Nephron (organoid): ENCODE results near the gene ZC3H15.

Source experiments
- H3K27ac Mint-ChIP-seq, 3 experiments: 2 replicates each; pipeline ENCODE4 v1.8.0; 2020; ENCODE audit warnings: mixed read lengths in 3 of 3, mild to moderate bottlenecking in 2 of 3, moderate library complexity in 1 of 3
- H3K27me3 Mint-ChIP-seq: 2 replicates; pipeline ENCODE4 v1.8.0; 2021; ENCODE audit warnings: low read depth, mild to moderate bottlenecking, moderate library complexity, mixed read lengths
- H3K36me3 Mint-ChIP-seq: 2 replicates; pipeline ENCODE4 v1.8.0; 2020; ENCODE audit warnings: low read depth, mixed read lengths
- H3K4me1 Mint-ChIP-seq: 2 replicates; pipeline ENCODE4 v1.8.0; 2020; ENCODE audit warnings: mixed read lengths
- H3K4me3 Mint-ChIP-seq, 3 experiments: 2 replicates each; pipeline ENCODE4 v1.8.0; 2020; ENCODE audit warnings: mild to moderate bottlenecking in 3 of 3, mixed read lengths in 3 of 3, moderate library complexity in 2 of 3
- H3K9me3 Mint-ChIP-seq: 2 replicates; pipeline ENCODE4 v1.8.0; 2020; ENCODE audit warnings: mixed read lengths
- TF ChIP-seq, protein P1 (sequence below), 3 experiments: fragments of 200-600 bp; sonication (generic); IDR thresholded peaks; one replicate each; pipeline ENCODE4 v1.5.0; 2021; ENCODE audit warnings: antibody characterized with exemption in 3 of 3; ENCODE audit not compliant: unreplicated experiment in 3 of 3

ZC3H15 gene

GRCh38 chr2:186445506-186445905, 40.6 kb upstream of the ZC3H15 start:
- Mint-ChIP-seq H3K4me1 (no peaks in the 10 kb centered on the region), H3K27ac (no peak overlapping the region), H3K27me3 (no peaks in the 10 kb centered on the region), H3K36me3 (peaks cover 3% of the 10 kb centered on the region), H3K9me3 (no peaks in the 10 kb centered on the region), H3K4me3 (no peak overlapping the region)
- TF ChIP-seq, protein P1, sequence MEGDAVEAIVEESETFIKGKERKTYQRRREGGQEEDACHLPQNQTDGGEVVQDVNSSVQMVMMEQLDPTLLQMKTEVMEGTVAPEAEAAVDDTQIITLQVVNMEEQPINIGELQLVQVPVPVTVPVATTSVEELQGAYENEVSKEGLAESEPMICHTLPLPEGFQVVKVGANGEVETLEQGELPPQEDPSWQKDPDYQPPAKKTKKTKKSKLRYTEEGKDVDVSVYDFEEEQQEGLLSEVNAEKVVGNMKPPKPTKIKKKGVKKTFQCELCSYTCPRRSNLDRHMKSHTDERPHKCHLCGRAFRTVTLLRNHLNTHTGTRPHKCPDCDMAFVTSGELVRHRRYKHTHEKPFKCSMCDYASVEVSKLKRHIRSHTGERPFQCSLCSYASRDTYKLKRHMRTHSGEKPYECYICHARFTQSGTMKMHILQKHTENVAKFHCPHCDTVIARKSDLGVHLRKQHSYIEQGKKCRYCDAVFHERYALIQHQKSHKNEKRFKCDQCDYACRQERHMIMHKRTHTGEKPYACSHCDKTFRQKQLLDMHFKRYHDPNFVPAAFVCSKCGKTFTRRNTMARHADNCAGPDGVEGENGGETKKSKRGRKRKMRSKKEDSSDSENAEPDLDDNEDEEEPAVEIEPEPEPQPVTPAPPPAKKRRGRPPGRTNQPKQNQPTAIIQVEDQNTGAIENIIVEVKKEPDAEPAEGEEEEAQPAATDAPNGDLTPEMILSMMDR (IDR thresholded peaks at IDR 0.05; ENCODE audit: unreplicated experiment in 3 of 3), result no peak

- peaks cover 5% of the 10 kb centered on the region for H3K4me1 Mint-ChIP-seq
- no peak overlapping the region for H3K27ac Mint-ChIP-seq
- TF ChIP-seq, protein P1 (IDR thresholded peaks at IDR 0.05; ENCODE audit: unreplicated experiment in 3 of 3), result no peak
- no peak overlapping the region for H3K4me3 Mint-ChIP-seq
- H3K36me3 Mint-ChIP-seq, result peaks cover 6% of the 10 kb centered on the region
- H3K27me3 Mint-ChIP-seq, result no peaks in the 10 kb centered on the region
- no peaks in the 10 kb centered on the region for H3K9me3 Mint-ChIP-seq
Measured at GRCh38 chr2:186455613-186456012, 30.4 kb upstream of the ZC3H15 start.

DNA sequence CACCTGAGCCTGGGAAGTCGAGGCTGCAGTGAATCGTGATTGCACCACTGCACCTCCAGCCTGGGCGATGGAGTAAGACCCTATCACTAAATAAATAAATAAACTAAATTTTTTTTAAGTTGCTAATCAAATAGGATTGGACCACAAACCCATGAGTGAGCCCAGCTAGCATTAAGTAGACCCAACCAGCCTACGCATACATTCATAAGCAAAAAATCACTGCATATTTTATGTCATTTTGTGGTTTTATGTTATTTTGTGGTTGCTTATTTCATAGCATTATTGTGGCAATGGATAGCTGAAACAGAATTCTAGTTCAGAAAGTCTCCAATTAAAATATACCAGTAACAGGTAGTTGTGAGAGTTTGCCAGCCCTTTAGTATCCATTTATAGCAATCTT, 29.1 kb upstream of the ZC3H15 start:
- H3K36me3 Mint-ChIP-seq, result peaks cover 6% of the 10 kb centered on the region
- no peak overlapping the region for H3K4me3 Mint-ChIP-seq
- TF ChIP-seq, protein P1 (IDR thresholded peaks at IDR 0.05; ENCODE audit: unreplicated experiment in 3 of 3), result no peak
- no peaks in the 10 kb centered on the region for H3K9me3 Mint-ChIP-seq
- H3K27me3 Mint-ChIP-seq, result no peaks in the 10 kb centered on the region
- no peaks in the 10 kb centered on the region for H3K4me1 Mint-ChIP-seq
- H3K27ac Mint-ChIP-seq, result no peak overlapping the region

GRCh38 chr2:186457908-186458307, 28.2 kb upstream of the ZC3H15 start:
- TF ChIP-seq, protein P1 (IDR thresholded peaks at IDR 0.05; ENCODE audit: unreplicated experiment in 3 of 3), result no peak
- Mint-ChIP-seq H3K4me1 (no peaks in the 10 kb centered on the region), H3K9me3 (no peaks in the 10 kb centered on the region), H3K4me3 (no peak overlapping the region), H3K27ac (no peak overlapping the region), H3K36me3 (peaks cover 6% of the 10 kb centered on the region), H3K27me3 (no peaks in the 10 kb centered on the region)

DNA sequence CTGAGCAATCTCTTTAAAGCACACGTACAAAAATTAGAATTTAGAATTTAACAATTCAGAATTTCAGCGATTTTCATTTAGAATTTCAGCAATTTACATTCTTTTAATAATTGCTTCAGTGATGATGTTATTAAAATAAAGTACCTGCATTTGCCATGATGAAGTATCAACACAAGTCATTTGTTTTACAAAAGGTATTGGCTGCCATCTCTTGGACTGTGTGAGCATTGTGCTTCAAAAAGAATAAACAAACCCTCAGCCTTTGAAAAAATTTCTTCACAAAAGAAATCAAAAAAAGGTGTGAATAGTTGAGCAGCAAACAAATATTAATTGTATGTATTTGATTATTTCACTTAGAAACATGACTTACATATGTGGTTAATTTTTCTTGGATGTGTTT, 27.1 kb upstream of the ZC3H15 start:
- Mint-ChIP-seq H3K27me3 (no peaks in the 10 kb centered on the region), H3K36me3 (peaks cover 6% of the 10 kb centered on the region), H3K9me3 (no peaks in the 10 kb centered on the region), H3K4me1 (no peaks in the 10 kb centered on the region), H3K27ac (no peak overlapping the region), H3K4me3 (no peak overlapping the region)
- TF ChIP-seq, protein P1 (IDR thresholded peaks at IDR 0.05; ENCODE audit: unreplicated experiment in 3 of 3), result peak; percentile 16 to 48 (median 39)

DNA sequence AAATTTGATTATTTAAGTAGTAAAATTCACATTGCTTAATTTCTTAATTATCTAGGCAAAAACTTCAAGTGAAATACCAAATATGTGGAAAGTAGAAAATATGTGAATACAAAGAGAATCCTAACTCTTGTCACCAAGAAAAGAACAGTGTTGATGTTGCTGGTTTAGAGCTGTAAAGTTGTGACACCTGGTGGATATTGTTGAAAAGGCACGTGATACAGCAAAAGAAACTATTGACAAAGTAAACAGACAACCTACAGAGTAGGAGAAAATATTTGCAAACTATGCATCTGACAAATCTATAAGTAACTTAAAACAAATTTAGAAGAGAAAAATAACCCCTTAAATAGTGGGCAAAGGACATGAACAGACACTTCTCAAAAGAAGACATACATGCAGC, 25.6 kb upstream of the ZC3H15 start:
- Mint-ChIP-seq H3K4me3 (no peak overlapping the region), H3K9me3 (no peaks in the 10 kb centered on the region), H3K27ac (no peak overlapping the region), H3K36me3 (peaks cover 2% of the 10 kb centered on the region), H3K4me1 (no peaks in the 10 kb centered on the region), H3K27me3 (no peaks in the 10 kb centered on the region)
- TF ChIP-seq, protein P1 (IDR thresholded peaks at IDR 0.05; ENCODE audit: unreplicated experiment in 3 of 3), result peak; percentile 42 to 51 (median 43)
